ENCODE results near the gene SND1. TPM values are rescaled to one million over a fixed set of nuclear protein-coding genes. Genes with fewer than 3 reads are reported as not detected.

The SND1 gene
- total and polyA plus RNA-seq, 2 donors from 2014 or later: 83.0 to 154 TPM

DNA sequence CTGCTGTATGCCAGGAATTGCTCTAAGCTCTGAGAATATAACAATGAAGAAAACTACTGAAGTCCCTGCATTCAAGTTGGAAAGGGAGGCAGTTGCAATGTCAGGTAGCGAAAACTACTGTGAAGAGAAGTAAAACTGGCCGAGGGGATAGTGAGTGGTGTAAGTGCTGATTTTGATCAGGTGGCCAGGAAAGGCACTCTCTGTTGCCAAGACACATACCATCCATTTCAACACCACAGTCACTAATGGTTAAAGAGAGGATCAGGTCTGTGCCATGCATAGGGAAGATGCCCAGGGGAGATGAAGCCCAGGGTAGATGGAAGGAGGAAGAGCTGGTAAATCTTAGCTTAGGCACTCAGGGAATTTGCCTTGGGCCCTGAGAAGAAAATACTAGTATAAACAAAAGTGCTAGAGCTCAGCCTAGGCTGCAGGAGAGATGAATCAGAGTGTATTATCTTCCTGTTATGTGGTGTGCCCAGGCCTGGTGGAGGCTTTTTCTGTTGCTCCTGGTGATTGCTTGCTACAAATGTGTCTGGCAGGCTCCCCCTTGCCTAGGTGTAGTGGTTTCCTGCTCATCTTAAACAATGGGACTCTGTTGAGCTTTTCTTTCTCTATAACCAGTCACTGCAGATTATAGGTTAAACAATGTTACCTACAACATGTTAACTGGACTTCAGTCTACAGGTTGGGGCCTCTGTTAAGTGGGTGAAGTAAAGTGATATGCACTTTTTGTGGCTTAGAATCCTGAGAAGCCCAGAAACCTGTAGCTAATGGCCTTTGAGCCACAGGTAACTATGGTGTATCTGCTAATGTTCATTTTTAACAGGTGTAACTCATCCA is 253.7 kb downstream of the SND1 start:
- no peak for TF ChIP-seq CTCF (IDR thresholded peaks at IDR 0.05; ENCODE audit: borderline replicate concordance, extremely low read depth, insufficient read depth)
- H3K36me3 ChIP-seq (ENCODE audit: control insufficient read depth in 2 of 3, insufficient read depth in 3 of 3, low read length in 3 of 3): no peaks in the 10 kb centered on the region
- FAIRE-seq (no peak), DNase-seq (no peak)
- intact Hi-C loops (cut with DNase I): no loop called here
- H3K27ac ChIP-seq (ENCODE audit: low read depth in 2 of 2, low read length in 2 of 2): no peak overlapping the region
- H3K4me1 ChIP-seq (ENCODE audit: control insufficient read depth in 2 of 3, insufficient read depth in 2 of 3, low read depth in 1 of 3, low read length in 3 of 3): no peaks in the 10 kb centered on the region
- H3K4me3 ChIP-seq (ENCODE audit: low read length in 3 of 3): no peak overlapping the region
- no peaks in the 10 kb centered on the region for H3K27me3 ChIP-seq (ENCODE audit: control insufficient read depth, insufficient read depth, low read length)
- H3K9ac ChIP-seq (ENCODE audit: low read length in 3 of 3): no peak overlapping the region
- H3K9me3 ChIP-seq (ENCODE audit: control insufficient read depth in 2 of 3, insufficient read depth in 1 of 3, low read length in 3 of 3): no peaks in the 10 kb centered on the region

- H3K27ac ChIP-seq (ENCODE audit: low read depth in 2 of 2, low read length in 2 of 2): no peak overlapping the region
- intact Hi-C loops (cut with DNase I): no loop called here
- no peak for TF ChIP-seq CTCF (IDR thresholded peaks at IDR 0.05; ENCODE audit: borderline replicate concordance, extremely low read depth, insufficient read depth)
- no peak for DNase-seq
- H3K4me3 ChIP-seq (ENCODE audit: low read length in 3 of 3): no peak overlapping the region
- no peak overlapping the region for H3K9ac ChIP-seq (ENCODE audit: low read length in 3 of 3)
- FAIRE-seq: no peak
- no peaks in the 10 kb centered on the region for H3K36me3 ChIP-seq (ENCODE audit: control insufficient read depth in 2 of 3, insufficient read depth in 3 of 3, low read length in 3 of 3)
- no peaks in the 10 kb centered on the region for H3K4me1 ChIP-seq (ENCODE audit: control insufficient read depth in 2 of 3, insufficient read depth in 2 of 3, low read depth in 1 of 3, low read length in 3 of 3)
- H3K27me3 ChIP-seq (ENCODE audit: control insufficient read depth, insufficient read depth, low read length): no peaks in the 10 kb centered on the region
- H3K9me3 ChIP-seq (ENCODE audit: control insufficient read depth in 2 of 3, insufficient read depth in 1 of 3, low read length in 3 of 3): no peaks in the 10 kb centered on the region
Measured at GRCh38 chr7:127907110-127908040, 255.4 kb downstream of the SND1 start.

DNA sequence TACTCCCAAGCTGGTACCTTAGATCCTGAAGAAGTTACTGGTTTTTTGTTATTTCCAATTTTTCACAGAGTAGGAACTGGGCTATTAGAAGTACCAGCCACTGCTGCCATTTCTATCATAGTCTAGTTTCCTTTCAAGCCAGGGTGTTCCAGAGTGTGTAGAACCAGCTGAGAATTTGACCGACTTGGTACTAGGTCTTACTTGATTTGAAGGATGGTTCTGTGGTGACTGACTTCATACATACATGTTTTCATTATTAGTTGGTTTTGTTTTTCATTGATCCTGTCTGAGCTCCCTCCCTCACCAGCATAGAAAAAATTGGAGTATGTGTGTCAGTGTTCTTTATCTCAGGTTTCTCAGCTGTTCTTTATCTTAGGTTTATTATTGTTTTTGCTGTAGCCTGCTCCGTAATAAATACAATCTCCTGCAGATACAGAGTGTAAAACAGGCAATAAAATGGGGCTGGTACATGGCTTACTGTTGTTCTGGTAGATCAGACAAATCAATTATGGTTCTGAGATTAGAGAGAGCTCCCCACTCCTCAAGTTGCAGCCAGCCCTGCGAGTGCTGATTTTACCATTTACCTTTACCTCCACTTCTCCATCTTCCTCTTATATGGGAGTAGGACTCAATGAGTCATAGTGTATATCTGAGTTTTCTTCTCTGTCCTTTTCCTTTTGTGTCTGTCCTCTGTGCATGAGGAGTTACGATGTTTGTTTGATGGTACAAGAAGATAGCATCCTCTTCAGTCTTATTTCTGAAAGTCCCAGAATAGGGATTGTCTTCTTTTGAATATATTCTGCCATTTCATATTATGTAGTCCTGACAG is 256.6 kb downstream of the SND1 start:
- no peak for FAIRE-seq

More for the DNA sequence above, 256.6 kb downstream of the SND1 start:
- H3K36me3 ChIP-seq (ENCODE audit: control insufficient read depth in 2 of 3, insufficient read depth in 3 of 3, low read length in 3 of 3): no peaks in the 10 kb centered on the region
- no peaks in the 10 kb centered on the region for H3K4me1 ChIP-seq (ENCODE audit: control insufficient read depth in 2 of 3, insufficient read depth in 2 of 3, low read depth in 1 of 3, low read length in 3 of 3)
- no peaks in the 10 kb centered on the region for H3K27me3 ChIP-seq (ENCODE audit: control insufficient read depth, insufficient read depth, low read length)
- no peak overlapping the region for H3K9ac ChIP-seq (ENCODE audit: low read length in 3 of 3)
- H3K27ac ChIP-seq (ENCODE audit: low read depth in 2 of 2, low read length in 2 of 2): no peak overlapping the region
- intact Hi-C loops (cut with DNase I): no loop called here
- H3K9me3 ChIP-seq (ENCODE audit: control insufficient read depth in 2 of 3, insufficient read depth in 1 of 3, low read length in 3 of 3): no peaks in the 10 kb centered on the region
- TF ChIP-seq CTCF (IDR thresholded peaks at IDR 0.05; ENCODE audit: borderline replicate concordance, extremely low read depth, insufficient read depth): no peak
- H3K4me3 ChIP-seq (ENCODE audit: low read length in 3 of 3): no peak overlapping the region
- DNase-seq: no peak

Measured in kidney (tissue), 14 donors.